WTC11 (cell line): ENCODE data around the gene BPIFB4. TPM values are rescaled to one million over a fixed set of nuclear protein-coding genes. Genes with fewer than 3 reads are reported as not detected.

Experiments used
- ATAC-seq: fragments of 200-7000 bp; cut with Tn5 transposase; 2 replicates; pipeline ENCODE4 v1.10.0; 2021; ENCODE audit warnings: mild to moderate bottlenecking, moderate library complexity
- CTCF ChIA-PET: fragments of 300-600 bp; sonication (Branson Sonifier 250); formaldehyde crosslinking; loops from one replicate; lab custom pipeline; 2021; ENCODE audit warnings: antibody characterized with exemption; lab: Charles Lee
- POLR2A ChIA-PET: fragments of 350-600 bp; sonication (Branson Sonifier 250); formaldehyde crosslinking; loops from one replicate; lab custom pipeline; 2021; ENCODE audit warnings: antibody characterized with exemption; lab: Charles Lee
- DNase-seq: peaks from one replicate; pipeline ENCODE4 v3.0.0; 2021; ENCODE audit warnings: low spot score
- H3K27ac Mint-ChIP-seq: 2 replicates; pipeline ENCODE4 v1.8.0; 2021; ENCODE audit warnings: mixed read lengths
- H3K27me3 Mint-ChIP-seq: 2 replicates; pipeline ENCODE4 v1.8.0; 2021; ENCODE audit warnings: low read depth, mild to moderate bottlenecking, moderate library complexity, mixed read lengths
- H3K36me3 Mint-ChIP-seq: 2 replicates; pipeline ENCODE4 v1.8.0; 2021; ENCODE audit warnings: mixed read lengths
- H3K4me1 Mint-ChIP-seq: 2 replicates; pipeline ENCODE4 v1.8.0; 2022; ENCODE audit warnings: mixed read lengths
- H3K4me3 Mint-ChIP-seq: 2 replicates; pipeline ENCODE4 v1.8.0; 2021; ENCODE audit warnings: mild to moderate bottlenecking, moderate library complexity, mixed read lengths
- H3K9me3 Mint-ChIP-seq: 2 replicates; pipeline ENCODE4 v1.8.0; 2021; ENCODE audit warnings: mixed read lengths
- ATF6 ChIP-seq: sonication (generic); formaldehyde crosslinking; IDR thresholded peaks from 2 replicates; pipeline ENCODE4 v1.8.1; 2023; ENCODE audit warnings: mild to moderate bottlenecking, missing genetic modification reagents
- CREB1 ChIP-seq: sonication (generic); formaldehyde crosslinking; IDR thresholded peaks from 2 replicates; pipeline ENCODE4 v1.8.0; 2023; ENCODE audit warnings: mild to moderate bottlenecking, missing genetic modification reagents
- E2F4 ChIP-seq: sonication (generic); formaldehyde crosslinking; IDR thresholded peaks from 2 replicates; pipeline ENCODE4 v1.8.1; 2022; ENCODE audit warnings: low read depth, mild to moderate bottlenecking, moderate library complexity, missing genetic modification reagents, borderline replicate concordance
- ETV6 ChIP-seq: sonication (generic); formaldehyde crosslinking; IDR thresholded peaks from 2 replicates; pipeline ENCODE4 v1.8.1; 2022; ENCODE audit warnings: mild to moderate bottlenecking, missing genetic modification reagents
- GRHL2 ChIP-seq: fragments of 250-450 bp; sonication (Bioruptor Pico); IDR thresholded peaks from 2 replicates; pipeline ENCODE4 v1.8.0; 2022; ENCODE audit warnings: mild to moderate bottlenecking, moderate library complexity; ENCODE audit not compliant: insufficient replicate concordance, severe bottlenecking
- PRDM15 ChIP-seq: sonication (generic); formaldehyde crosslinking; IDR thresholded peaks from 2 replicates; pipeline ENCODE4 v1.8.0; 2022; ENCODE audit warnings: missing genetic modification reagents
- PRRX2 ChIP-seq: fragments of 250-450 bp; sonication (Bioruptor Pico); IDR thresholded peaks from 2 replicates; pipeline ENCODE4 v1.8.0; 2021; ENCODE audit warnings: mild to moderate bottlenecking
- RELA ChIP-seq: sonication (generic); formaldehyde crosslinking; IDR thresholded peaks from 2 replicates; pipeline ENCODE4 v1.8.1; 2022; ENCODE audit warnings: missing genetic modification reagents, mild to moderate bottlenecking, borderline replicate concordance
- TEAD1 ChIP-seq: sonication (generic); formaldehyde crosslinking; IDR thresholded peaks from 2 replicates; pipeline ENCODE4 v1.8.0; 2022; ENCODE audit warnings: mild to moderate bottlenecking, missing genetic modification reagents
- ZBTB21 ChIP-seq: sonication (generic); formaldehyde crosslinking; IDR thresholded peaks from 2 replicates; pipeline ENCODE4 v1.8.1; 2023; ENCODE audit warnings: mild to moderate bottlenecking, missing genetic modification reagents, borderline replicate concordance
- ZNF121 ChIP-seq: sonication (generic); formaldehyde crosslinking; IDR thresholded peaks from 2 replicates; pipeline ENCODE4 v1.8.0; 2023; ENCODE audit warnings: missing genetic modification reagents
- ZNF263 ChIP-seq: sonication (generic); formaldehyde crosslinking; IDR thresholded peaks from 2 replicates; pipeline ENCODE4 v1.8.1; 2022; ENCODE audit warnings: low read depth, mild to moderate bottlenecking, moderate library complexity, missing genetic modification reagents
- ZNF396 ChIP-seq: fragments of 250-450 bp; sonication (Bioruptor Pico); IDR thresholded peaks from 2 replicates; pipeline ENCODE4 v1.8.0; 2021; ENCODE audit warnings: mild to moderate bottlenecking, moderate library complexity, borderline replicate concordance
- ZNF512 ChIP-seq: sonication (generic); formaldehyde crosslinking; IDR thresholded peaks from 2 replicates; pipeline ENCODE4 v1.8.1; 2022; ENCODE audit warnings: missing genetic modification reagents, borderline replicate concordance
- ZNF532 ChIP-seq: fragments of 250-450 bp; sonication (Bioruptor Pico); IDR thresholded peaks from 2 replicates; pipeline ENCODE4 v1.9.0; 2021; ENCODE audit warnings: mild to moderate bottlenecking, borderline replicate concordance
- total RNA-seq: library from RNA; stranded (reverse); gene quantifications from 3 replicates; pipeline ENCODE4 v1.2.3, GENCODE V29; 2021
- TF ChIP-seq, protein P1 (sequence below): sonication (generic); formaldehyde crosslinking; conservative IDR thresholded peaks from 2 replicates; pipeline ENCODE4 v1.8.1; 2022; ENCODE audit warnings: mild to moderate bottlenecking, missing genetic modification reagents

The BPIFB4 gene
- total RNA-seq, 1 experiment from 2014 or later, result not detected

DNA sequence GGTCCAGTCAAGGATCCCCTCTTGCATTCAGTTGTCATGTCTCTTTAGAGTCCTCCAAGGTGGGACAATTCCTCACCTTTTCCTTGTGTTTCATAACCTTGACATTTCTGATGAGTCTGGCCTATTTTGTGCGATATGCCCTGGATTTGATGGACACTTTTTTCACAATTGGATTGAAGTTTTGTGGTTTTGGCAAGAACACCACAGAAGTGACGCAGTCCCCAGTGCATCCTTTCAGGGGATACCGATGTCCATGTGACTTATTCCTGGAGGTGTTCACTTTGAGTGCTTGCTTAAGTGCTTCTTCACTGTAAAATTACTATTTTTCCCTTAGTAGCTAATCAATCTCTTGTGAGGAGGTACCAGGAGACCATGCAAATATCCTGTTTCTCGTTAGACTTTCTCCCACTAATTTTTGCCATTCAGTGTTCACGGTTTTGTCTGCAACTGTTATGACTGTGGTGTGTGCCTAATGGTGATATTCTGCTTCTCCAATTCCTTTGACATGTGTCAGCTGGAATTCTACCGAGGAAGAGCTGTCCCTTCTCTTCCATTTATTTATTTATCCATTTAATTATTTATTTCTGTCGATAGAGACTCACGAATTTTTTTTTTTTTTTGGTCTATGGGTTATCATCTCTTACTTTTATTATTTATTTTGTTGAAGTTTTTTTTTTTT, 30.8 kb downstream of the BPIFB4 start:
- Mint-ChIP-seq H3K36me3 (peaks cover 8% of the 10 kb centered on the region), H3K27me3 (peaks cover 8% of the 10 kb centered on the region), H3K9me3 (peaks cover 21% of the 10 kb centered on the region), H3K4me1 (no peaks in the 10 kb centered on the region), H3K4me3 (no peak overlapping the region), H3K27ac (no peak overlapping the region)
- ATAC-seq, result no peak
- POLR2A ChIA-PET, result no interaction called here
- DNase-seq, result no peak
- CTCF ChIA-PET, result interaction anchor here (0.6 kb wide), 1 partner anchor 787 kb away, joined by 4 read pairs; no protein-coding TSS in a partner anchor
- no peak for TF ChIP-seq ATF6
- no peak for TF ChIP-seq ZNF396 (CRISPR knock-in tag)
- TF ChIP-seq, protein P1, sequence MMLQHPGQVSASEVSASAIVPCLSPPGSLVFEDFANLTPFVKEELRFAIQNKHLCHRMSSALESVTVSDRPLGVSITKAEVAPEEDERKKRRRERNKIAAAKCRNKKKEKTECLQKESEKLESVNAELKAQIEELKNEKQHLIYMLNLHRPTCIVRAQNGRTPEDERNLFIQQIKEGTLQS, result no peak
- TF ChIP-seq CREB1, result no peak
- TF ChIP-seq GRHL2, result no peak
- no peak for TF ChIP-seq ZNF263 (CRISPR knock-in tag)
- no peak for TF ChIP-seq PRRX2
- TF ChIP-seq ETV6 (CRISPR knock-in tag), result no peak
- TF ChIP-seq ZBTB21 (CRISPR knock-in tag), result no peak
- no peak for TF ChIP-seq RELA (CRISPR knock-in tag)
- no peak for TF ChIP-seq ZNF532 (CRISPR knock-in tag)
- no peak for TF ChIP-seq E2F4

DNA sequence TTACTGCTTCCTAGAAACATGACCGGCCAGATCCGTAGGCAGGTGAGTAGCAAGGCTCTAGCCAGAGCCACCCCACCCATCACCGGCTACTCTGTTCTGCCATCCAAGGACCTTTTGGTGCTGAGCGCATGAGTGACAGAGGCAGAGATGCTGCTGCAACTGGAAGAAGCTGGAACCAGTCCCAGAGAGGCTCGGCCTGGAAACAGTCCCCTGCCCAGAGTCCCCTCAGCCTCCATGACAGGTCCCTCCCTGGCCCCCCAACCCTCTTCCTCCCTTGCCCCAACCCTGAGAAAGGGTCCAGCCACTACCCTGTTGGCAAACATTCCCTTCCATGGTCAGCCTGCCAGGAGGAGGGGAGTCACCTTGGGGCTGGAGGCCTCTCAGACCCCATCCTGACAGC, 31.9 kb downstream of the BPIFB4 start:
- ChIA-PET CTCF (interaction anchor here (0.6 kb wide), 1 partner anchor 786 kb away, joined by 4 read pairs; no protein-coding TSS in a partner anchor), POLR2A (no interaction called here)
- H3K27ac Mint-ChIP-seq, result no peak overlapping the region
- H3K36me3 Mint-ChIP-seq, result peaks cover 10% of the 10 kb centered on the region
- DNase-seq, result no peak
- ATAC-seq, result no peak
- H3K27me3 Mint-ChIP-seq, result peaks cover 8% of the 10 kb centered on the region
- H3K4me3 Mint-ChIP-seq, result no peak overlapping the region
- no peaks in the 10 kb centered on the region for H3K4me1 Mint-ChIP-seq
- peaks cover 23% of the 10 kb centered on the region for H3K9me3 Mint-ChIP-seq
- TF ChIP-seq ZNF512 (CRISPR knock-in tag) (no peak), ZNF532 (CRISPR knock-in tag) (no peak), ZNF121 (CRISPR knock-in tag) (no peak), PRDM15 (CRISPR knock-in tag) (no peak), TEAD1 (no peak)
